ENCODE results near the gene AGER.

AGER gene

GRCh38 chr6:32184084-32184640, at the start of gene AGER:
TSS of gene AGER (minus strand) at chr6:32184253. CDS start at chr6:32184222, 31 bp downstream.
- no peaks in the 10 kb centered on the region for H4K20me1 ChIP-seq (ENCODE audit: insufficient read depth, low read length)
- H3K79me2 ChIP-seq (ENCODE audit: insufficient read depth, low read length) = peaks cover 35% of the 10 kb centered on the region
- no peak for TF ChIP-seq CTCF (IDR thresholded peaks at IDR 0.05; ENCODE audit: borderline replicate concordance, extremely low read depth, low read length, poor library complexity, severe bottlenecking)
- TF ChIP-seq EZH2 (IDR thresholded peaks at IDR 0.05; ENCODE audit: borderline replicate concordance, low read depth, low read length, severe bottlenecking) = no peak
- H3K4me2 ChIP-seq (ENCODE audit: insufficient read depth, low read length) = no peak within 1 kb of the TSS
- DNase-seq (no peak), ATAC-seq (ENCODE audit: insufficient read depth, low read depth) (0 out of 3 replicates have a peak, but pooled peaks have one; percentile 9)
- no peak within 1 kb of the TSS for H3K9ac ChIP-seq (ENCODE audit: low read depth, low read length)
- H3K4me1 ChIP-seq (ENCODE audit: insufficient read depth, low read length) = peaks cover 43% of the 10 kb centered on the region
- no peaks in the 10 kb centered on the region for H3K9me3 ChIP-seq (ENCODE audit: insufficient read depth, low read length, severe bottlenecking)
- H3K4me3 ChIP-seq (ENCODE audit: low read depth in 1 of 2, low read length in 2 of 2) = no peak within 1 kb of the TSS
- no peaks in the 10 kb centered on the region for H3K27me3 ChIP-seq (ENCODE audit: insufficient read depth, low read length, poor library complexity)
- no peak within 1 kb of the TSS for H2AFZ ChIP-seq (ENCODE audit: low read depth, low read length)
- no peak within 1 kb of the TSS for H3K27ac ChIP-seq (ENCODE audit: low read length)
- H3K36me3 ChIP-seq (ENCODE audit: insufficient read depth, low read length) = peaks cover 86% of the 10 kb centered on the region

GRCh38 chr6:32226434-32226833, 42.4 kb upstream of the AGER start:
- peaks cover 4% of the 10 kb centered on the region for H3K27me3 ChIP-seq (ENCODE audit: insufficient read depth, low read length, poor library complexity)
- ATAC-seq (ENCODE audit: insufficient read depth, low read depth) (no peak), DNase-seq (no peak)
- H3K9ac ChIP-seq (ENCODE audit: low read depth, low read length) = no peak overlapping the region
- H2AFZ ChIP-seq (ENCODE audit: low read depth, low read length) = no peak overlapping the region
- no peak overlapping the region for H3K27ac ChIP-seq (ENCODE audit: low read length)
- no peaks in the 10 kb centered on the region for H3K4me1 ChIP-seq (ENCODE audit: insufficient read depth, low read length)
- no peaks in the 10 kb centered on the region for H4K20me1 ChIP-seq (ENCODE audit: insufficient read depth, low read length)
- H3K9me3 ChIP-seq (ENCODE audit: insufficient read depth, low read length, severe bottlenecking) = no peaks in the 10 kb centered on the region
- no peak overlapping the region for H3K4me2 ChIP-seq (ENCODE audit: insufficient read depth, low read length)
- TF ChIP-seq EZH2 (IDR thresholded peaks at IDR 0.05; ENCODE audit: borderline replicate concordance, low read depth, low read length, severe bottlenecking) (no peak), CTCF (IDR thresholded peaks at IDR 0.05; ENCODE audit: borderline replicate concordance, extremely low read depth, low read length, poor library complexity, severe bottlenecking) (no peak)
- H3K4me3 ChIP-seq (ENCODE audit: low read depth in 1 of 2, low read length in 2 of 2) = no peak overlapping the region
- H3K36me3 ChIP-seq (ENCODE audit: insufficient read depth, low read length) = no peaks in the 10 kb centered on the region
- no peaks in the 10 kb centered on the region for H3K79me2 ChIP-seq (ENCODE audit: insufficient read depth, low read length)

GRCh38 chr6:32224696-32225095, 40.6 kb upstream of the AGER start:
- no peak for TF ChIP-seq CTCF (IDR thresholded peaks at IDR 0.05; ENCODE audit: borderline replicate concordance, extremely low read depth, low read length, poor library complexity, severe bottlenecking)
- TF ChIP-seq EZH2 (IDR thresholded peaks at IDR 0.05; ENCODE audit: borderline replicate concordance, low read depth, low read length, severe bottlenecking) = no peak
- H3K9me3 ChIP-seq (ENCODE audit: insufficient read depth, low read length, severe bottlenecking) = no peaks in the 10 kb centered on the region
- H3K4me3 ChIP-seq (ENCODE audit: low read depth in 1 of 2, low read length in 2 of 2) = no peak overlapping the region
- no peaks in the 10 kb centered on the region for H3K4me1 ChIP-seq (ENCODE audit: insufficient read depth, low read length)
- no peaks in the 10 kb centered on the region for H3K36me3 ChIP-seq (ENCODE audit: insufficient read depth, low read length)
- no peak for ATAC-seq (ENCODE audit: insufficient read depth, low read depth)
- H3K27ac ChIP-seq (ENCODE audit: low read length) = no peak overlapping the region
- H3K9ac ChIP-seq (ENCODE audit: low read depth, low read length) = no peak overlapping the region
- no peaks in the 10 kb centered on the region for H3K79me2 ChIP-seq (ENCODE audit: insufficient read depth, low read length)
- H2AFZ ChIP-seq (ENCODE audit: low read depth, low read length) = no peak overlapping the region
- no peak overlapping the region for H3K4me2 ChIP-seq (ENCODE audit: insufficient read depth, low read length)
- DNase-seq = no peak
- peaks cover 6% of the 10 kb centered on the region for H3K27me3 ChIP-seq (ENCODE audit: insufficient read depth, low read length, poor library complexity)
- H4K20me1 ChIP-seq (ENCODE audit: insufficient read depth, low read length) = no peaks in the 10 kb centered on the region
